HepG2 (cell line): ENCODE measurements around the gene KRTAP2-3.

Experiments used
- BRCA1 ChIP-seq: sonication (generic); formaldehyde crosslinking; IDR thresholded peaks from 2 replicates; pipeline ENCODE4 v1.4.0; 2020; ENCODE audit warnings: missing genetic modification reagents
- RBM39 ChIP-seq: fragments of 200-400 bp; formaldehyde crosslinking; IDR thresholded peaks from one replicate; pipeline ENCODE4 v1.6.1; 2018; ENCODE audit warnings: antibody characterized with exemption, mild to moderate bottlenecking, low read depth, low read length; ENCODE audit not compliant: poor library complexity, severe bottlenecking
- SP1 ChIP-seq, 2 experiments: fragments of 450-650 bp in 1 of 2; sonication (generic) in 1 of 2; formaldehyde crosslinking in 1 of 2; IDR thresholded peaks; 2 replicates each; pipeline versions ENCODE4 v1.4.0 to v1.6.1; 2016 to 2020; ENCODE audit warnings: missing genetic modification reagents in 1 of 2
- STAT5B ChIP-seq: sonication (generic); formaldehyde crosslinking; IDR thresholded peaks from 2 replicates; pipeline ENCODE4 v1.4.0; 2020; ENCODE audit warnings: missing genetic modification reagents
- ZKSCAN1 ChIP-seq: fragments of 150-350 bp; IDR thresholded peaks from 2 replicates; pipeline ENCODE4 v1.6.1; 2014; ENCODE audit warnings: low read length
- ZNF10 ChIP-seq: sonication (generic); formaldehyde crosslinking; IDR thresholded peaks from 2 replicates; pipeline ENCODE4 v1.4.0; 2020; ENCODE audit warnings: mild to moderate bottlenecking, low read depth, missing genetic modification reagents, borderline replicate concordance
- ZNF331 ChIP-seq: sonication (generic); formaldehyde crosslinking; IDR thresholded peaks from 2 replicates; pipeline ENCODE4 v1.4.0; 2020; ENCODE audit warnings: missing genetic modification reagents
- TF ChIP-seq, protein P1 (sequence below): sonication (generic); formaldehyde crosslinking; IDR thresholded peaks from 2 replicates; pipeline ENCODE4 v1.5.0; 2020; ENCODE audit warnings: mild to moderate bottlenecking, missing genetic modification reagents, moderate library complexity
- TF ChIP-seq, protein P2 (sequence below): sonication (generic); formaldehyde crosslinking; IDR thresholded peaks from 2 replicates; pipeline ENCODE4 v1.4.0; 2020; ENCODE audit warnings: missing genetic modification reagents; ENCODE audit errors: not compliant biosample characterization
- TF ChIP-seq, protein P3 (sequence below): sonication (generic); formaldehyde crosslinking; IDR thresholded peaks from 2 replicates; pipeline ENCODE4 v1.4.0; 2020; ENCODE audit warnings: missing genetic modification reagents, borderline replicate concordance

DNA sequence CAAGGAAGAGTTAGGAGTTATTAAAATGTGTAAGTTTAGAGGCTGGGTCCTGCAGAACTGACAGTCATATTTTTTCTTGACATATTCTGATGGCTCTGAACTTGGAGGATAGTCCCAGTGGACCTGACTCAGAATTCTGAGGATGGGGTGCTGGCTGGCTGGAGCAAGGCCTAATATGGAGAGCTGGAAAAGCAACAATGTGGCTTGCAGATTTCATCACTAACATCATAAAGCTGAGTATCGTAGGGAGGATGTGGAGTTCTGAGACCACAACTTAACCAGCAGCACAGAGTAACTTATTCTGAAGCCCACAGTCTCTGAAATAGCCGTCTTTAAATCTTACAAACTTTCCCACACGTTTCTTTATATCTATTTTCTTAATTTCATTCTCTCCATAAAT, 35.2 kb downstream of the KRTAP2-3 start:
- TF ChIP-seq, protein P1, sequence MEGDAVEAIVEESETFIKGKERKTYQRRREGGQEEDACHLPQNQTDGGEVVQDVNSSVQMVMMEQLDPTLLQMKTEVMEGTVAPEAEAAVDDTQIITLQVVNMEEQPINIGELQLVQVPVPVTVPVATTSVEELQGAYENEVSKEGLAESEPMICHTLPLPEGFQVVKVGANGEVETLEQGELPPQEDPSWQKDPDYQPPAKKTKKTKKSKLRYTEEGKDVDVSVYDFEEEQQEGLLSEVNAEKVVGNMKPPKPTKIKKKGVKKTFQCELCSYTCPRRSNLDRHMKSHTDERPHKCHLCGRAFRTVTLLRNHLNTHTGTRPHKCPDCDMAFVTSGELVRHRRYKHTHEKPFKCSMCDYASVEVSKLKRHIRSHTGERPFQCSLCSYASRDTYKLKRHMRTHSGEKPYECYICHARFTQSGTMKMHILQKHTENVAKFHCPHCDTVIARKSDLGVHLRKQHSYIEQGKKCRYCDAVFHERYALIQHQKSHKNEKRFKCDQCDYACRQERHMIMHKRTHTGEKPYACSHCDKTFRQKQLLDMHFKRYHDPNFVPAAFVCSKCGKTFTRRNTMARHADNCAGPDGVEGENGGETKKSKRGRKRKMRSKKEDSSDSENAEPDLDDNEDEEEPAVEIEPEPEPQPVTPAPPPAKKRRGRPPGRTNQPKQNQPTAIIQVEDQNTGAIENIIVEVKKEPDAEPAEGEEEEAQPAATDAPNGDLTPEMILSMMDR (CRISPR knock-in tag), result no peak
- TF ChIP-seq SP1 (IDR thresholded peaks at IDR 0.05) (no peak), SP1 (CRISPR knock-in tag; IDR thresholded peaks at IDR 0.05) (no peak), BRCA1 (CRISPR knock-in tag) (no peak), STAT5B (no peak), ZNF10 (CRISPR knock-in tag) (no peak), ZNF331 (no peak), RBM39 (no peak), ZKSCAN1 (no peak)
- TF ChIP-seq, protein P2, sequence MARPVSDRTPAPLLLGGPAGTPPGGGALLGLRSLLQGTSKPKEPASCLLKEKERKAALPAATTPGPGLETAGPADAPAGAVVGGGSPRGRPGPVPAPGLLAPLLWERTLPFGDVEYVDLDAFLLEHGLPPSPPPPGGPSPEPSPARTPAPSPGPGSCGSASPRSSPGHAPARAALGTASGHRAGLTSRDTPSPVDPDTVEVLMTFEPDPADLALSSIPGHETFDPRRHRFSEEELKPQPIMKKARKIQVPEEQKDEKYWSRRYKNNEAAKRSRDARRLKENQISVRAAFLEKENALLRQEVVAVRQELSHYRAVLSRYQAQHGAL (CRISPR knock-in tag), result no peak
- TF ChIP-seq, protein P3, sequence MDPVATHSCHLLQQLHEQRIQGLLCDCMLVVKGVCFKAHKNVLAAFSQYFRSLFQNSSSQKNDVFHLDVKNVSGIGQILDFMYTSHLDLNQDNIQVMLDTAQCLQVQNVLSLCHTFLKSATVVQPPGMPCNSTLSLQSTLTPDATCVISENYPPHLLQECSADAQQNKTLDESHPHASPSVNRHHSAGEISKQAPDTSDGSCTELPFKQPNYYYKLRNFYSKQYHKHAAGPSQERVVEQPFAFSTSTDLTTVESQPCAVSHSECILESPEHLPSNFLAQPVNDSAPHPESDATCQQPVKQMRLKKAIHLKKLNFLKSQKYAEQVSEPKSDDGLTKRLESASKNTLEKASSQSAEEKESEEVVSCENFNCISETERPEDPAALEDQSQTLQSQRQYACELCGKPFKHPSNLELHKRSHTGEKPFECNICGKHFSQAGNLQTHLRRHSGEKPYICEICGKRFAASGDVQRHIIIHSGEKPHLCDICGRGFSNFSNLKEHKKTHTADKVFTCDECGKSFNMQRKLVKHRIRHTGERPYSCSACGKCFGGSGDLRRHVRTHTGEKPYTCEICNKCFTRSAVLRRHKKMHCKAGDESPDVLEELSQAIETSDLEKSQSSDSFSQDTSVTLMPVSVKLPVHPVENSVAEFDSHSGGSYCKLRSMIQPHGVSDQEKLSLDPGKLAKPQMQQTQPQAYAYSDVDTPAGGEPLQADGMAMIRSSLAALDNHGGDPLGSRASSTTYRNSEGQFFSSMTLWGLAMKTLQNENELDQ, result no peak
